Measurements from ENCODE around the gene RPS17.
"Not testable (repeated sequence)": the region's sequence is repeated elsewhere in the genome, so short reads cannot be mapped to it uniquely, and the experiment has no call there.

DNA sequence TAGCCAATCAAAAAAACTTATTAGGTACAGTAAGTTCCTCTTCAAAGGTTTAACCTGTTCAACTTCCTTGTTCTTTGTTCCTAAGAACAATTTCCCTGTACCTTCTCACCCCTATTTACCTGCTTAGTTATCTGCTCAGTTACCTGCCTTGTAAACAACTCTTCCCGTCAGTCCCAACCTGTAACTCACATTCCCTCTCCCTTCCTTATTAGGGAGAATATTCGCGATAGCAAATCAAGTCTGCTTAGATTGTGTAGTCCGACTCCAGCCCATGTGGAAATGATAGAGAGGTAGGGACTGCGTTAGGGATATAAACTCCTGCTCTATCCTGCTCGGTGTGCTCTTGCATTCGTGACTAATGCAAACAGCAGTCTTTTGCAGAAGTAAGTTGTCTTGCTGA, 53.2 kb downstream of the RPS17 start:
- TF ChIP-seq, protein P1, sequence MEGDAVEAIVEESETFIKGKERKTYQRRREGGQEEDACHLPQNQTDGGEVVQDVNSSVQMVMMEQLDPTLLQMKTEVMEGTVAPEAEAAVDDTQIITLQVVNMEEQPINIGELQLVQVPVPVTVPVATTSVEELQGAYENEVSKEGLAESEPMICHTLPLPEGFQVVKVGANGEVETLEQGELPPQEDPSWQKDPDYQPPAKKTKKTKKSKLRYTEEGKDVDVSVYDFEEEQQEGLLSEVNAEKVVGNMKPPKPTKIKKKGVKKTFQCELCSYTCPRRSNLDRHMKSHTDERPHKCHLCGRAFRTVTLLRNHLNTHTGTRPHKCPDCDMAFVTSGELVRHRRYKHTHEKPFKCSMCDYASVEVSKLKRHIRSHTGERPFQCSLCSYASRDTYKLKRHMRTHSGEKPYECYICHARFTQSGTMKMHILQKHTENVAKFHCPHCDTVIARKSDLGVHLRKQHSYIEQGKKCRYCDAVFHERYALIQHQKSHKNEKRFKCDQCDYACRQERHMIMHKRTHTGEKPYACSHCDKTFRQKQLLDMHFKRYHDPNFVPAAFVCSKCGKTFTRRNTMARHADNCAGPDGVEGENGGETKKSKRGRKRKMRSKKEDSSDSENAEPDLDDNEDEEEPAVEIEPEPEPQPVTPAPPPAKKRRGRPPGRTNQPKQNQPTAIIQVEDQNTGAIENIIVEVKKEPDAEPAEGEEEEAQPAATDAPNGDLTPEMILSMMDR (IDR thresholded peaks at IDR 0.05 in 4 of 5, conservative IDR thresholded peaks at IDR 0.05 in 1 of 5), result not testable (repeated sequence)
- TF ChIP-seq POLR2A (IDR thresholded peaks at IDR 0.05), result not testable (repeated sequence)
